Brain (organoid and tissue), 1 donor: ENCODE data around the gene ZNF550. TPM values are rescaled to one million over a fixed set of nuclear protein-coding genes. Genes with fewer than 3 reads are reported as not detected.

ENCODE experiments used
- polyA plus RNA-seq: library from polyadenylated mRNA; stranded (reverse); fragments of 350-450 nt; fragmentation: Illumina TruSeq; extraction: RNeasy Lipid Tissue Mini Kit (QIAGEN cat#74804); gene quantifications from one replicate; pipeline ENCODE4 v1.2.3, GENCODE V29; 2015; ENCODE audit warnings: low read depth, low replicate concordance; ENCODE audit not compliant: insufficient read depth

ZNF550 gene
- polyA plus RNA-seq, 1 donor from 2014 or later = 3.6 TPM

Other genes with a start within 250 kb of the ZNF550 start
- gene ZNF543, start 239.4 kb downstream of the ZNF550 start, polyA plus RNA-seq = 2.0 TPM
- 5.5 TPM for gene ZNF304, start 208.6 kb downstream of the ZNF550 start, polyA plus RNA-seq
- gene TRAPPC2B, start 196.3 kb downstream of the ZNF550 start, polyA plus RNA-seq = 17.0 TPM
- gene ZNF547, start 196.3 kb downstream of the ZNF550 start, polyA plus RNA-seq = 1.2 TPM
- gene ZNF548, start 170.0 kb downstream of the ZNF550 start, polyA plus RNA-seq = 4.9 TPM
- 2.4 TPM for gene ZNF17, start 148.7 kb downstream of the ZNF550 start, polyA plus RNA-seq
- 10.4 TPM for gene ZNF749, start 124.5 kb downstream of the ZNF550 start, polyA plus RNA-seq
- gene VN1R1, start 102.7 kb downstream of the ZNF550 start, polyA plus RNA-seq = 0.58 TPM
- gene ZNF772, start 82.3 kb downstream of the ZNF550 start, polyA plus RNA-seq = 5.0 TPM
- 6.2 TPM for gene ZNF419, start 72.1 kb downstream of the ZNF550 start, polyA plus RNA-seq
- 2.9 TPM for gene ZNF773, start 59.9 kb downstream of the ZNF550 start, polyA plus RNA-seq
- gene ZNF549, start 32.5 kb downstream of the ZNF550 start, polyA plus RNA-seq = 4.9 TPM
- 3.6 TPM for gene ZNF416, start 19.0 kb upstream of the ZNF550 start, polyA plus RNA-seq
- 8.5 TPM for gene ZIK1, start 24.3 kb upstream of the ZNF550 start, polyA plus RNA-seq
- 3.5 TPM for gene ZNF530, start 40.0 kb upstream of the ZNF550 start, polyA plus RNA-seq
- 8.3 TPM for gene ZNF134, start 54.4 kb upstream of the ZNF550 start, polyA plus RNA-seq
- gene ZNF211, start 73.3 kb upstream of the ZNF550 start, polyA plus RNA-seq = 7.0 TPM
- not detected for gene ZSCAN4, start 109.1 kb upstream of the ZNF550 start, polyA plus RNA-seq
- gene ZNF551, start 122.1 kb upstream of the ZNF550 start, polyA plus RNA-seq = 3.2 TPM
- gene ZNF154, start 149.3 kb upstream of the ZNF550 start, polyA plus RNA-seq = 0.51 TPM
- 4.8 TPM for gene ZNF671, start 167.8 kb upstream of the ZNF550 start, polyA plus RNA-seq
- gene ZNF776, start 187.0 kb upstream of the ZNF550 start, polyA plus RNA-seq = 5.5 TPM
- 4.4 TPM for gene ZNF586, start 209.8 kb upstream of the ZNF550 start, polyA plus RNA-seq